HG03460 (cell line): ENCODE data around the gene FBXO7.

Source experiments
- ATAC-seq: cut with Tn5 transposase; IDR thresholded peaks from one replicate; pipeline ENCODE4 v1.9.1; 2021; ENCODE audit not compliant: unreplicated experiment

The FBXO7 gene

DNA sequence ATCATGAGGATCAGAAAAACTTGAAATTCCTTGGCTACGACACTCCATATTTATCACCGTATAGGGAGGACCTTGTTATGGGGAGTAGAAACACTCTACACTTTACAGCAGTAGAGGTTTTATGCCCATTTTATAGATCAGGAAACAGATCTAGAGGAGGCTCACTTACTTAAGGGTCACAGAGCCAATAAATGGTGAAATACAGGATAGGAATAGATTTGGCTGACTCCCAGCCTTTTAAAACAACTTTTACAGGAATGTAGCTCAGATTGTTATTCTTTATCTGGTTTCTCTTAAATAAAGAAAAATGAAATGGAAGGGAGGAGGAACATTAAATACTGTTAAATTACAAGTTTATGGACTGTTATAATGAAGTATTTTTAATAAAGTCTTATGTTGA lies 14.8 kb downstream of the FBXO7 start:
- ATAC-seq, result no peak

DNA sequence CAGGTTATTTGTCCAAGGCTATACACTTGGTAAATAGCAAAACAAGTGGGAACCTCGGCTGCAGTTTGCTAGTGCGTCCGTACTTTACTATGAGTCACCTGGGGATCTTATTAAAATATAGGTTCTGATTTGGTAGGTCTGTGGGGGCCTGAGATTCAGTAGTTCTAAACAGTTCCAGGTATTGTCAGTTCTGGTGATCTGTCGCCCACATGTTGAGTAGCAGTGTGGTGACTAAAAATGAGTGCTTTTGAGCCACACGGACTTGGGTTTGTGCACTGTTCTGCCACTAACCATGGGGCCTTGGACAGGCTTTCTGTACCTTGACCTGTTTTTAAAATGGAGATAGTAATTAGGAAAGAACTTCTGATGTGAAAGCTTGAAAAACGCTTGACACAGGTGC lies 15.7 kb downstream of the FBXO7 start:
- ATAC-seq, result no peak

DNA sequence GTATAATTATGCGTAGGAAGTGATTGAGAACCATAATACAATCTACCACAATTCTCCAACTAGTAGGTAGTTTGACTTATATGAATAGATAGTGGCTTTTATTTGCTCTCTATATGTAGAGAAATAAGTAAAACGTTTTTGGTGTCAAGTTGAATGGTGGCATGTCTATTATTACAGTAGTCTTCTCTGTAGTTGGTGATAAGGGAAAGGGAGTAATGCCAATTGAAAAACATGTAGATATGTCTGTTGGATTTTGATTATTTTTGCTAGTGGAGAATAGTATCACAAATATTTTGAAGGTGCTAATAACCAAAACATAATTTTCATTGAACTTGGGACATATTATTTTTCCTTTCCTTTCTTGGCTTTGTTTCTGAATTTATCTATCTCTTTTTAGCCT lies 17.5 kb downstream of the FBXO7 start:
- ATAC-seq, result no peak

DNA sequence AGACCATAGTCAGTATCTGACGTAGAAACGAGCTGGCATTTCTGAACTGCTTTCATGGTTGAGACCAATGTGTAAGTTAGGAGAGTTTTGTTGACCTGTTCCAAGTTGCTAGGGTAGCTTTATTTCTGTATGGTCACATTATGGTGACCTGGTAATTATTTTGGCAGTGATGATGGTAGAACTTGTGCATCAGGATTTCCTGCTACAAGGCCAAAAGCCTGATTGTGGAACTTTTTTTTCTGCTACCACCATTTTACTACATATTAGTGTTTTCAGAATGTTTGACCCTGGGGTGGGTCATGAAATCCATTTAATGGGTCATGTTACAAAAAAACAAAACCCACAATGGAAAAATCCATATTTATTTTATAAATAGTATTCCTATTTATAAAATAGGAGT lies 18.9 kb downstream of the FBXO7 start:
- no peak for ATAC-seq

DNA sequence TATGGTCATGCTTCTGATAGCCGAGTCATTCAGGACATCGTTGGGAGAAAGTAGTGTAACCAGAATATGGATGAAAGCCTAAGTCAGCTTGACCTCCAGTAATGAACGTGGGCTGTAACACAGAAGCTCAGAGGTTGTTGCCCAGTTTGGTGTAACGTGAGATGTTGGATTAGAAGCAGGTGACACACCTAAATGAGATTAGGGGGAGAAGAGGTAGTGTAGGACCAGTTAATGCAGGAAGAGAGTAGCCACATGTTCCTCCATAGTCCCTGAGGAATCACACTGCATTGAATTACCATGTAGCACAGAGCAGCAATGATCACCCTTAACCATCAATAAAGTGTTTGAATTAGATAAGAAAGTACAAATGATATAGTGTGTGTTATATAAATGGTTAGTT lies 20.4 kb downstream of the FBXO7 start:
- ATAC-seq, result no peak

DNA sequence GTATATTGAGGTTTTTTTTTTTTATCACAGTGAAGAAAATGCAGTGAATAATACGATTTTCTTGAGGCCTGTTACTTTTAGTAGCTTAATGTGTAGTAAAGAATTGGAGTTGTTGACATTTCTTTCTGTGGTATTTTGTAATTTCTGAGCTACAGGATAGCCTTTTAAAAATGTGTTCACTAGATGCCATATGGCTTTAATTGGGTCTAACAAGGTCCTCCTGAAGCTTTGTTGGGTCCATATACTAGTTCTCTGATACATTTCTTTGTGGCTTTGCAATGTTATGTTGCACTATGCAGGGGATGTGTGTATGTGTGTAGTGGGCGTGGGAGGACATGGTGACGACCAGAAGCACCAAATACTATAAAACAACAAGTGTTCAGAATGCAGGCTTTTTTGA lies 25.1 kb downstream of the FBXO7 start:
- no peak for ATAC-seq

- no peak for ATAC-seq
Measured at GRCh38 chr22:32501836-32502752, 27.5 kb downstream of the FBXO7 start.

DNA sequence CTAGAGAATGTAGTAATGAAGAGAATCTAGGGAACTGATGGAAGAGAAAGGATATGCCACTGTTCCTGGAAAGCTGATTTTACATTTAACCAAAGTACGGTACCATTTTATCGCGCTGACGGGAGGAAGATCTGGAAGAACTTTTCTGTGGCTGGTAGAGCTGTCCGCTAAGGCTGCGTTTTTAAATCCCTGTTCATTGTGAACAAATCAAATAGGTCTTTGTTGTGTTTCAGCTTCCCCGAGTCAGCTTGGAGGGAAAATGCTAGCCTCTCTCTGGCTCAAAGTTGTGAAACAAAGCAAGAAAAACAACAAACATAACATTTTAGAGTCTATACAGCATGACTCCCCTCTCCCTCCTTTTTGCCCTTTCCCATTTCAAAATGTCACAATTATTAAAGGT lies 34.4 kb downstream of the FBXO7 start:
- ATAC-seq, result no peak

- ATAC-seq, result no peak
Measured at GRCh38 chr22:32511274-32511673, 36.7 kb downstream of the FBXO7 start.

GRCh38 chr22:32511776-32512175 lies 37.2 kb downstream of the FBXO7 start:
- ATAC-seq, result no peak

GRCh38 chr22:32512267-32512982 lies 37.8 kb downstream of the FBXO7 start:
- ATAC-seq, result no peak

DNA sequence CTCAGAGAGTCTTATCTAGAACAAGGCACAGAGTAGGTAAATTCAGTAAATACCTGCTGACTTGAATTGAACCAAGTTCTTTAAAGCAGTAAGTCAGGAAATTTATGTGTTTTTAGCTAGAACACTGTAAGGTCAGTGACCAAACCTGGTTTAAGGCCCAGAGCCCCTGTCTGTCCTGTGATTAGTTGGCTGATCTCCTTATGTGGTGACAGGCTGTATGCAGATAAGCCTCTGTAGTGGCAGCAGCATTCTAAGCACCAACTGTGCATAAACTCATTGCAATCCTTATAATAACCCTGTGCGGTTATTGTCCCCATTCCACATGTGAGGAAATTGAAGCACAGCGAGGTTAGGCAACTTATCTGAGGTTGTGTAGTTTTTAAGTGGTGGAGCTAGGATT lies 40.5 kb downstream of the FBXO7 start:
- ATAC-seq, result no peak

GRCh38 chr22:32517488-32517887 lies 42.9 kb downstream of the FBXO7 start:
- ATAC-seq, result no peak

GRCh38 chr22:32517921-32518320 lies 43.3 kb downstream of the FBXO7 start:
- no peak for ATAC-seq

DNA sequence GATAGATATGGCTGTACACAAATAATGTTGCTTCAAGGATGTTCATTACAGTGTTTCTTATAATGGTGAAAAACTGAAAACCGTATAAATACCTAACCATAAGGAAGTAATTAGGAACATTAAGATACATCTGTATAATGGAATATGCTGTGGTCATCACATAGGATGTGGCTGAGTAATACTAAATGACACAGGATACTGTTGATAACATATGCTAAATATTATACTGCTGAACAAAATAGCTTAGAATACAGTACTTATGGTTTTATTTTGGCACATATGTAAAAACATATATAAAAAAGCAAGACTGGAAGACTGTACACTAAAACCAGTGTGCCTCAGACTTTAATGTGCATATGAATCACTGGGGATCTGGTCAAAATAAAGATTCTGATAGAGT lies 43.8 kb downstream of the FBXO7 start:
- no peak for ATAC-seq

DNA sequence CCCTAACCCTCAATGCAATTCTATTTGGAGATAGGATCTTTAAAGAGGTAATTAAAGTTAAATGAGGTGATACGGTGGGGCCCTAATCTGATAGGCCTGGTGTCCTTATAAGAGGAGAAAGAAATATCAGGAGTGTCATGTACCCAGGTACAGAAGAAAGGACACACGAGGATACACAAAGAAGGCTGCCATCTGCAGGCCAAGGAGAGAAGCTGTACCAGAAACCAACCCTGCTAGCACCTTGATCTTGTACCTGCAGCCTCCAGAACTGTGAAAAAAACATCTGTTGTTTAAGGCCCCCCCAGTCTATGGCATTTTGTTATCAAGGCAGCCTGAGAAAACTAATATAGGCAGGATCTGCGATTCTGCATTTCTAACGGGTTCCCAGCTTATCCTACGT lies 44.2 kb downstream of the FBXO7 start:
- ATAC-seq, result no peak

GRCh38 chr22:32520612-32521011 lies 46.0 kb downstream of the FBXO7 start:
- no peak for ATAC-seq

DNA sequence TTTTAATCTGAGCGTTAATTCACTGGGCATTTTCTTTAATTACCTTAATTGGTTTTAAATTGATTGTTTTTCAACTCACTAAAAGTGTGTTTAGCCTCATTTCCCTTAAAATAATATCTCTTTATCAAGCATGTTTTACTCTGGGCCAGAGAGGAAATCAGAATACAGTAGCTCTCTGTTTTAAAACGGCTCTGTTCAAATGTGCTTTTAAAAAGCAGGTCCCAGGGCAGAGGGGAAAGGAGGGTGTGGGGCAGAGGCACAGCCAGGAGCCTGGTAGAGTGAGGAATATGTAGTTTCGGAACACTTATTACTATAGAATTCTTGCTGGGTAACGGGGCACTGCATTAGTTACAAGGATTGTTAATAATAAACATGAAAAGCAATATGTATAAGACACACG lies 47.6 kb downstream of the FBXO7 start:
- ATAC-seq, result no peak

DNA sequence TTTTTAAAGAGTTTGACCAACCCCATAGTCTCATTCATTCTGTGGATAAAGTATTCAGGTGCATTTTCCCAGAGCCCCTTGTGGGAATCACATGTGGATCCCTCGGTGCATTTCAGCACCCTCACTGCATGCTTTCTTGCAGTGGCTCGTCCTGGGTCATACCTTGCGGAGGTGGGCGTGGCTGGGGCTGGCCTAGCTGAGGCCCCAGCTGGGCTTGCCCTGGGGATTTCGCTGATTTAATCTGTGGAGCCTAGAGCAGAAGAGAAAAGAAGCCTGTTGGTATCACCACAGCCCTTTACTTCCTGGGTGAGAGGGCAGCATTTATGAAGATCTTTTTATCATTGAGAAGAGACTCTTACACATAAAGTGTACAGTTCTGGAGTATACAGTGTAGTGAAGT lies 53.1 kb downstream of the FBXO7 start:
- no peak for ATAC-seq

DNA sequence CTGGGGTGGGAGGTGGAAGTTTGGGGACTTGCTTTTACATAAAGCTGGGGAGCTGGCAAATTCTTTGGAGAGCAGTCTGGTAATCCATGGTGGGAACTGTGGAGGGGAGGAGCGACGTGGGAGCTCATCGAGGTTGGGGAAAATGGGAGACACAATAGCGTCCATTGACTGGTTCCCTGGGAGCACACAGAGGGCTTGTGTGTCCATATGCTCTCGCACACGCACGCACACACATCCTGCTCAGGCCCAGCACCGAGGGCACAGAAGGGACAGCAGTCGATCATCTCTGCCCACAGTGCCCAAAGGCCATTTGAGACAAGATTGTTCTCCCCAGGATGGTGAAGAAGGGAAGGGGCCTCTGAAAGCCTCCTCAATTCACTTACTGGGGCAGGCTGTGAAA lies 53.7 kb downstream of the FBXO7 start:
- no peak for ATAC-seq

DNA sequence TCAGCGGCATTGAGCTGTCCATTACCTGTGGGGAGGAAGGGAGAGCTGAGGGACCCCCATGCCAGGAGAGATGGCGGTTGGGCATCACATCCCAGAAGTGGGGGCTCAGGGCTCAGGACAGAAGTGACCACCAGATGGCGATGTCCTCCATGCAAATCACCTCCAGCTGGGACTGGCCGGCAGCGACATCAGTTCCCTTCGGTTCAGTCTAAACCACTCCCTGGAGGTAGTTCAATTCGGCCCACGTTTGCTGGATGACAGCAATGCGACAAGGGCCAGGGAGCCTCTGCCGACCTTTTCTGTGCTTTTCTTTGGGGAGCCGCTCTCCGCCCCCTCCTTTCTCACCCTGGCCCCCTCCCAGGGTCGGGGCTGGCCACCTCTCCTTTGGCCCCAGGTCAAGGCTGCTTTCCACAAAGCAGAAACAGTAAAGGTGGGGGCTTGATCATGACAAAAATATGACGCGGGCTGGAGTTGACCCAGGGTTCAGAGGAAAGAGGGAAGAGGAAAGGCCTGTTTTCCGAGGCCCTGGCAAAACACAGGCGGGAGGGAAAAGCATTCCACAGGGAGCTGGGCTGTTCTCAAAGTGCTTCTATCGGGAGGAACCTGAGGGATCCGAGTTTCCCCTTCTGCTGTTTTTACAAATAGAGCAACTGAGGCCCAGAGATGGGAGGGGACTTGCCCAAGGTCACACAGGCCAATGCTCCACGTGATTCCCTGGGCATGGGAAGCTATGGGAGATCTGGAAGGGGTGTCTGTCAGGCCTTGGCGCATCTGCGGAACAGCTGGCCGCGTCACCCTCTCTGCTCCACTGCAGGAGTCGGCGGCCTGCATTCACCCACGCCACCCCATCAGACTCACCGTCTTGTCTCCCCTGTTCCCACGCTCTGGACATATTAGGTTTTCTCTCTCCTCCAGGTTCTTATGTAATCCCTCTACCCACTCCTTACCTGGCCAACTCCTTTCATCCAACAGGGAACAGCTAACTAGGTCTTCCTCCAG lies 54.7 kb downstream of the FBXO7 start:
- no peak for ATAC-seq
